Activated CD8-positive, alpha-beta memory T cell treated with anti-CD3 and anti-CD28 coated beads, Interleukin-2, amount 50 U/mL, for 1 hour (primary cell): ENCODE results near the gene TCF12.

Experiments
- DNase-seq: peaks from one replicate; pipeline ENCODE4 v3.0.0-alpha.2; 2020; ENCODE audit errors: extremely low read depth

TCF12 gene

DNA sequence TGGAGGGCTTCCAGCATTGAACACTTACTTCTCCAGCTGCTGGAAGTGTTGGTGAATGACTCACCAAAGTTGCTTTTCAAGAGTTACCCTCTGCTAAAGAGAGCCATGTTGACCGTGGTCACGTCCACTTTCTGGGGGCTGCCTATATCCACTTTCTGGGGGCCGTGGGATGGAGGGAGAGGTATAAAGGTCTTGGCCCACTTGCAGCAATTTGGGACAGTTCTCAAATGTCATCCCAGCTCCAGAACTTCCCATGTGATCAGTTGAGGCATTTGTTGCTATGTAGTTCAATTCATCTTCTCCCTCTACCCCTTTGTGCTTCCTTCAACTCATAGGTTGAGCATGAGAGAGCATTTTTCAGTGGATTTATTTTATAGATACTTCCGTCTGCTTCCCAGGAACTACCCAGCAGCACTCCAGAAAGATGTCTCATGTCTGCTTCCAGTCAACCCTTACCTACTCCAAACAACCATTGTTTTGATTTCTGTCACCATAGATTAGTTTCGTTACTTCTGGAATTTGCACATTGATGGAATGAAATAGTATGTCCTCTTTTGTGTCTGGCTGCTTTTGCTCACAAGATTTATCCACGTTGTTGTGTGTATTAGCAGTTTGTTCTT, 130.6 kb downstream of the TCF12 start:
- DNase-seq, result no peak

DNA sequence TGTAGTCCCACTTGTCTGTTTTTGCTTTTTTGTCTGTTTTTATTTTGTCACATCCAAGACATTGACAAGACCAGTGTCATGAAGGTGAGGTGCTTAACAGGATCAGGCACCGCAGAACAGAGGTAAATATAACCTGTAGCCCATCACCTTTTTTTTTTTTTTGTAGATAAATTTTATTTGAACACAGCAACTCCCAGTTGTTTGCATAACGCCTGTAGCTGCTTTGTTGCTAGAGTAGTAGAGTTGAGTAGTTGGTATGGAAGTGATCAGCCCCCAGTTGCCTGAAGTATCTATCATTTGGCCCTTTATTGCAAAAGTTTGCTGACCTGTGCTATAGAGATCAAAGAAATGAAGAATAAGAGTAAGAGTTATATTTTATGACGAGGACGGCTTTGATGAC, 135.0 kb downstream of the TCF12 start:
- DNase-seq, result no peak

DNA sequence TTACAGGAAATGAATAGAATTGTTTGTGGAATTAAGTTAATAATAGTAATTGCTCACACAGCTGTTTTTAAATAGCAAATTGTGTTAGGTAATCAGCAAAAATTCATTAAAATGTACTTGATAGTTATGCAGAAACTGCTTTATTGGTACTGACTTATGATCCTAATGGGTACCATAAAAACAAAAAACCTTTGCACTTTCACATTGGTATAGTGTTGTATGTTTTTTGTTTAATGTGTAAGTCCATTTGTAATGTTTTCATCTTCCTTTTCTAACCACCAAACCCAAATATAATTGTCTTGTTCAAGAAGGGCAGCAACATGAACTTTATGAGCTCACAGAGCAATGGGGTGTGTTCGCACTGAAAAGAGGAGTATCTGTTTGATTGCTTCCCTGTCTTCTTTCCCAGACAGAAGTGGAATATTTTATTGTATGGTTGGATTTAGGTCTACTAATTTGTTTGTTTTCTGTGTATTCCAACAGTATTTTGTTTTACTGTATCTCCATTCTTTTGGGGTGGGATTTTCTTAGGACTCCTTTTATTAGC, 135.8 kb downstream of the TCF12 start:
- no peak for DNase-seq

DNA sequence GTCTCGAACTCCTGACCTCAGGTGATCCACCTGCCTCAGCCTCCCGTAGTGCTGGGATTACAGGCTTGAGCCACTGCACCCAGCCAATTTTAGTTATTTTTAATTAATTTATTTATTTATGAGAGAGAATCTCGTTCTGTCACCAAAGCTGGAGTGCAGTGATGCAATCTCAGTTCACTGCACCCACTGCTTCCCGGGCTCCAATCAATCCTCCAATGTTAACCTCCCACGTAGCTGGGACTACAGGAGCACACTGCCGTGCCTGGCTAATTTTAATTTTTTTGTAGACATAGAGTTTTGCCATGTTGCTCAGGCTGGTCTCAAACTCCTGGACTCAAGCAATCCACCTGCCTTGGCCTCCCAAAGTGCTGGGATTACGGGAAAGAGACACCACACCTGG, 137.9 kb downstream of the TCF12 start:
- no peak for DNase-seq

GRCh38 chr15:57057134-57057930, 138.9 kb downstream of the TCF12 start:
- DNase-seq, result no peak

- DNase-seq, result no peak
Measured at GRCh38 chr15:57059026-57059660, 140.7 kb downstream of the TCF12 start.

GRCh38 chr15:57060799-57061198, 142.4 kb downstream of the TCF12 start:
- DNase-seq, result no peak

DNA sequence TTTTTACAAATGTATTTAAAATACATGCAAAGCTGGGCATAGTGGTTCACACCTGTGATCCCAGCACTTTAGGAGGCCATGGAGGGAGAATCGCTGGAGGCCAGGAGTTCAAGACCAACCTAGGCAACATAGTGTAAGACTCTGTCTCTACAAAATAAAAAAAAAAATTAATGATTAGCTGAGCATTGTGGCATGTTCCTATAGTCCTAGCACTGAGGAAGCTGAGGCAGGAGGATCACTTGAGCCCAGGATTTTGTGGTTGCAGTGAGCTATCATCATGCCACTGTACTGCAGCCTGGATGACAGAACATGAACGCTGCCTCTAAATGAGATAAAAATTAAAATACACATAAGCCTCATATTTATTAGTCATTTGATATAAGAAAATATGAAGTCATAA, 142.8 kb downstream of the TCF12 start:
- no peak for DNase-seq

DNA sequence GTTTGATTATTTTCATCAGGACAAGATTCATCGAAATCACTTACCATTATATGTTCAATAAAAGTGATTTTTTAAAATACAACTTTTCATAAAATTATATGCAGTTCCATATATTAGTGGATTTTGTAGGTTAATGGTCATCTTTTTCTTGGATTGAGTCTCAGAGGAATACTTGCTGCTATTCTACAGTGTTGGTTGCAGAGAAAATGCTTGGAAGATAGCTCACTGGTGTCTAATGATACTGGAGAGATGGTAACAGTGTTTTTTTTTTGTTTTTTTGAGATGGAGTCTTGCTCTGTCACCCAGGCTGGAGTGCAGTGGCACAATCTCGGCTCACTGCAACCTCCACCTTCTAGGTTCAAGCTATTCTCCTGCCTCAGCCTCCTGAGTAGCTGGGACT, 143.3 kb downstream of the TCF12 start:
- no peak for DNase-seq

DNA sequence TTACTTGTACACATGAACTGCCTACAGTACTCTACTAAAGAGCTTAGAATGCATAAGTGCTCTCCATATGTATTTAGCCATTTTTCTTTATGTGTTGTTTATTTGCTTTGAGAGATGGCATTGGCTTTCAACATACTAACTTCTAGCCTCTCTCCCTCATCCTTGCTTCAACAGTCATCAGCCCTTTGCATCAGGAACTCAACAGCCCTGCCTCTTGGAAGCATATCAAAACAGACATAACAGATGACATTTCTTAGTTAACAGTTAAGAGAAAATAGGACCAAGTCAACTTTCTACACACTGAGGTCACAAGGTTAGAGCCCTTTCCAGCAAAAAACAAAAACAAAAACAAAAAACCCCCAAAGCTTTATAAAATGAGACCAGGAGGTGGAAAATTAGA, 145.6 kb downstream of the TCF12 start:
- no peak for DNase-seq

GRCh38 chr15:57069423-57069822, 151.0 kb downstream of the TCF12 start:
- no peak for DNase-seq

DNA sequence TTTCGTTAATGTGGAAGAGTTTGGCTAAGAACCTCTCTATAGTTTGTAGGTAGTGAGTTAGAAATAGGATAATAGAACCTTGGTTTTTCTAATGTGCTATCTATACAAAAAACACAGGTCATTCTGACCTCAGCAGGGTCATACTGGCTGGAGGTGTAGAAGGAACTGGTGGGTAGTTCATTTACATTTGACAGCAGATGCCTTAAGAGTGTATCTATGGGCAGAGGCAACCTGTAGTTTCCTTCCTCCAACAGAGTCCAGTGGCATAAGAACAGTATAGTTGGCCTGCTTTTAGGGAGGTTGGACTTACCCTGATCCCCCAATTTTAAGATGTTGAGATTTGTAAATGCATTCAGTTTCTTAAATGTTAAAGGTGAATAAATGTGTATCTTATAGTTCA, 152.2 kb downstream of the TCF12 start:
- no peak for DNase-seq

DNA sequence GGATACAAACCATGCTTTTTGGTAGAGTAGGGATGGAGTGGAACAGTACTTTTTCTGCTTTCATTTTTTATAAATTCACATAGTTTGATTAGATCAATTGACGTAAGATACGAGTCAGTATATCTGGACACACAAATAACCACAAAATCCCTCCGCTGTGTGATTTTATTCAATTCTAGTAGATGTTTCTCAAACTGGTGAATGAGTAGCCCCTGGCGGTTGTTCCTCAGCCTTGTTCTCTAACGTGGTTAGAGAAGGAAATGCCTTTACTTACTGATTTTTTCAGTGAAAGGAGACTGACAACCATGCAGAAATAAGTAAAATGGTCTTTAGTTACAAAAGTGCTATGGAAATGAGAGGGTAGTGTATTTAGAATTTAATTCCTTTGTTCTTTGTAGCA, 161.0 kb downstream of the TCF12 start:
- no peak for DNase-seq

GRCh38 chr15:57079931-57080620, 161.6 kb downstream of the TCF12 start:
- no peak for DNase-seq

DNA sequence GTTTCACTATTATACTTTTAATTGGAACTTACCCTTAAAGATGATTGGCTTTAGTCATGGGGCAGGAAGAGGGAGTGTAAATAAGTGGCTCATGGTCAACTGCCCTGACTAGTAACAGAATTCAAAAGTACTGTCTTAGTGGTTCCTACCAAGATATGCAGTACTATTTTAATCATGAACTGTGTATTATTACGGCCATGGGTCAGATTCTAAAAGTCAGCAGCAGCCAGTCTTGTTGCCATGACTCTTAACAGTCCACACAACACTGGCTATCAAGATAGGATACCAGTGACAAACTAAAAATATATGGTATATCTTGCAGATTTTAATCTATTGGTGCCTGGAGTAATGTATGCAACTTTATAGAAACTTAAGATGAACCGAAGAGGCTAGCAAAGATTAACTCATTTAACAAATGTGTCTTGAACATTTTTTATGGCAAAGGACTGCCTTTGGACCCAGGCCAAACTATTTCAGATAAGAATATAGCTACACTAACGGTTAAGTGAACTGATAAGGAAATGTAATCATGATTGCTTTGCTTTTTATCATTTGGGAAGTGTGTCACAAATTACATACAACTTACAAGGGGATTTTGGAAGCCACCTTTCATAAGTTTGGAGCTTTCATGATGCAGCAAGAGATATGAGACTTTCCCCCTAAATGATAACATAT, 163.7 kb downstream of the TCF12 start:
- no peak for DNase-seq

DNA sequence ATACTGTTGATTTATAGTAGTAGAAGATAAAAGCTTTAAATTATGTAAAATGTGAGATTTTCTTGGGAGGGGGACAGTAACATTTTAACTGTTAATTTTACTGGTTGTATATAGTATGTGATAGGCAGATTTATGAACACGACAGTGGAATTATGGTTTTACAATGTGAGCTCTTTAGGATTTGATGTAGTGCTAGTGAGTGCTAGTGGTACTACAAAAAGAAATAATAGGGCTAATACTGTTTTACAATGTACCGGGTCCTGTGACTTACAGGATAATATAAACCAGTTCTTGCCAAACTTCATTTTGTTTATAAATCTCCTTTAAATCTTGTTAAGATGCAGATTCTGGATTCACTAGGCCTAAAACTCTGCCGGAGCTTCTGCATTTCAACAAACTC, 165.7 kb downstream of the TCF12 start:
- no peak for DNase-seq

DNA sequence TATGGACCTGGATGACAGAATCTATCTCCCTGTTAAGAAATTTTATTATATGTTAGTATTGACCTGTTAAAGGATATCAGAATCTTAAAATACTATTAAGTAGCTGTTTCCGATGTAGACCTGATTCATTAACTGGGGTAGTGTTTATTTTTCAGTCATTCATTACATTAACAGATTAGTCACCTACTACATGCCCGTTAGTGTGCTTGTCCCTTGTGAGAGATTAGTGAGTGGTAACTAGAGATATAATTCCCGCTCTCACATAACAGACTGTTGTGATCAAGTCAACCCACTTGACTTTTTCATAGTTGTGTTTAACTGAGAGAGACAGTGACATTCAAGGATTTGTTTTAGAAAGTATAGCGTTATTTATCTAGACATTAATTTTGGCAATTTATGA, 166.8 kb downstream of the TCF12 start:
- no peak for DNase-seq

DNA sequence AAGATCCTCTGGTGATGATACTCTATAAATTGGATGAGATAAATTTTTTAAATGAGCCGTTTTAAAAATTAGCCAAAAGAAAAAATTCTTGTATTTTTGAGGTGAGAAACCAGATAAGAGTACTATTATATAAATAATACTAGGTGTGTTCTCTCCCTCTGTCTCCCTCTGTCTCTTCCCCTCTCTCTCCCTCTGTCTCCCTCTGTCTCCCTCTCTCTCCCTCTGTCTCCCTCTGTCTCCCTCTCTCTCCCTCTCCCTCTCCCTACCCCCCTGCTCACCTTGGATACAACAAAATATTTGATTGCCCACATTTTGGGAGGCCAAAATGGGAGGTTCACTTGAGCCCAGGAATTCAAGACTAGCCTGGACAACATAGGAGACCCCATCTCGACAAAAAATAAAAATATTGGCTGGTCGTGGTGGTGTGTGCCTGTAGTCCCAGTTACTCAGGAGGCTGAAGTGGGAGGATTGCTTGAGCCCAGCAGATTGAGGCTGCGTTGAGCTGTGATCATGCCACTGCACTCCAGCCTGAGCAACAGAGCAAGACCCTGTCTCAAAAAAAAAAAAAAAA, 168.5 kb downstream of the TCF12 start:
- no peak for DNase-seq

GRCh38 chr15:57089815-57090495, 171.5 kb downstream of the TCF12 start:
- DNase-seq, result no peak

DNA sequence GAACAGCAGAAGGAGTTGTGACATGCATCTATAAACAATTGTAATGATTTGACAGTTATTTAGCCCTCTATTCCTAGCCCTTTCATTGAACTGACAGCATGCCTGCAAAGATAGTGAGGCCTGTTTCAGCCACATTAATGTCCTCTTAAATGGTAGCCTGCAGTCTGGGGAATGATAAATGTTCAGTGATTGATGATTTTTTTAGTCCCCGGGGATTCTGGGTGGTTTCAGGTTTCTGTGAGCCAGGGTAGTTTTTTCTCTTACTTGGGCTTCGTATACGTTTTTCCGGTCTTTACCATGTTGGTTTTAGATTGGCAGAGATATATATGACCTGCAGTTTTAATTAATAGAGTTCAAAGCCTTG, 172.0 kb downstream of the TCF12 start:
- no peak for DNase-seq

- DNase-seq, result no peak
Measured at GRCh38 chr15:57091636-57092035, 173.2 kb downstream of the TCF12 start.
